CD4-positive, alpha-beta T cell (primary cell): ENCODE data around the gene CRIP1. TPM values are rescaled to one million over a fixed set of nuclear protein-coding genes. Genes with fewer than 3 reads are reported as not detected.

Experiments used
- ATAC-seq: fragments of 200-7000 bp; cut with Tn5 transposase; one replicate; pipeline ENCODE4 v1.10.0; 2022; ENCODE audit warnings: mild to moderate bottlenecking; ENCODE audit not compliant: poor library complexity
- CTCF ChIA-PET: fragments of 350-600 bp; sonication (Branson Sonifier 250); formaldehyde crosslinking; loops from one replicate; lab custom pipeline; 2021; ENCODE audit warnings: antibody characterized with exemption, inconsistent platforms; lab: Charles Lee
- POLR2A ChIA-PET: fragments of 350-600 bp; sonication (Branson Sonifier 250); formaldehyde crosslinking; loops from one replicate; lab custom pipeline; 2021; ENCODE audit warnings: antibody characterized with exemption, inconsistent platforms; lab: Charles Lee
- DNase-seq, 14 experiments: peaks; one replicate each; pipeline ENCODE4 v3.0.0-alpha.2; 2013 to 2020; ENCODE audit warnings: mixed read lengths in 2 of 14
- H3K27ac ChIP-seq, 2 donors: one replicate each; pipeline versions ENCODE4 v1.5.1 to v1.7.0; 2013; ENCODE audit warnings: low read length in 2 of 2, low read depth in 1 of 2, mild to moderate bottlenecking in 1 of 2
- H3K27me3 ChIP-seq, 2 experiments: 1 replicate in 1 of 2; 2 replicates in 1 of 2; pipeline versions ENCODE4 v1.6.1 to v1.7.0; 2013; ENCODE audit warnings: low read length in 2 of 2, control low read depth in 1 of 2, mild to moderate bottlenecking in 1 of 2, moderate library complexity in 1 of 2; ENCODE audit not compliant: insufficient read depth in 2 of 2, control insufficient read depth in 1 of 2
- H3K36me3 ChIP-seq: one replicate; pipeline ENCODE4 v1.6.1; 2013; ENCODE audit warnings: low read length, control low read depth; ENCODE audit not compliant: insufficient read depth
- H3K4me1 ChIP-seq: one replicate; pipeline ENCODE4 v1.6.1; 2013; ENCODE audit warnings: low read length, control low read depth; ENCODE audit not compliant: insufficient read depth
- H3K4me3 ChIP-seq: one replicate; pipeline ENCODE4 v1.5.1; 2013; ENCODE audit warnings: mild to moderate bottlenecking, low read length, moderate library complexity
- H3K9me3 ChIP-seq, 2 experiments: 1 replicate in 1 of 2; 2 replicates in 1 of 2; pipeline versions ENCODE4 v1.6.1 to v1.7.0; 2013; ENCODE audit warnings: low read length in 2 of 2, mild to moderate bottlenecking in 2 of 2, control low read depth in 1 of 2, moderate library complexity in 1 of 2; ENCODE audit not compliant: control insufficient read depth in 1 of 2, insufficient read depth in 1 of 2
- H3K27ac Mint-ChIP-seq: one replicate; pipeline ENCODE4 v1.8.0; 2020; ENCODE audit warnings: mixed read lengths
- H3K27me3 Mint-ChIP-seq: one replicate; pipeline ENCODE4 v1.8.0; 2021; ENCODE audit warnings: mixed read lengths
- H3K36me3 Mint-ChIP-seq: one replicate; pipeline ENCODE4 v1.8.0; 2021; ENCODE audit warnings: low read depth, mixed read lengths
- H3K4me1 Mint-ChIP-seq: one replicate; pipeline ENCODE4 v1.8.0; 2021; ENCODE audit warnings: low read depth, mixed read lengths
- H3K4me3 Mint-ChIP-seq: one replicate; pipeline ENCODE4 v1.8.0; 2020; ENCODE audit warnings: mild to moderate bottlenecking, mixed read lengths
- H3K9me3 Mint-ChIP-seq: one replicate; pipeline ENCODE4 v1.8.0; 2020; ENCODE audit warnings: mixed read lengths
- CTCF ChIP-seq: fragments of 200-600 bp; IDR thresholded peaks from one replicate; pipeline ENCODE4 v1.8.0; 2022; ENCODE audit warnings: antibody characterized with exemption, mild to moderate bottlenecking
- intact Hi-C, 2 experiments: fragments of 100-400 bp; cut with DNase I in 1 of 2; cut with micrococcal nuclease in 1 of 2; formaldehyde crosslinking; loops; one replicate each; pipeline versions ENCODE4 v1.15.1 to v1.9.0; 2023 to 2025; cut with DNase I, micrococcal nuclease
- total RNA-seq, 174 experiments: library from RNA in 2 of 174; stranded (reverse) in 2 of 174; gene quantifications; one replicate each; pipeline ENCODE4 v1.2.3 and lab custom pipeline; 2021 to 2026

Gene CRIP1
- total RNA-seq, 2 experiments from 2014 or later: 250 to 258 TPM

GRCh38 chr14:105508601-105509000 lies 21.9 kb downstream of the CRIP1 start:
- no peak overlapping the region for H3K27ac Mint-ChIP-seq
- no peaks in the 10 kb centered on the region for H3K4me1 ChIP-seq
- DNase-seq (peak in 1 of 14 experiments; percentile 17), ATAC-seq (no peak)
- TF ChIP-seq CTCF: no peak
- H3K9me3 Mint-ChIP-seq: no peaks in the 10 kb centered on the region
- H3K27ac ChIP-seq: no peak overlapping the region
- no peak overlapping the region for H3K4me3 Mint-ChIP-seq
- no peak overlapping the region for H3K4me3 ChIP-seq
- H3K36me3 Mint-ChIP-seq: no peaks in the 10 kb centered on the region
- intact Hi-C loops: no loop called here
- no peaks in the 10 kb centered on the region for H3K36me3 ChIP-seq
- ChIA-PET POLR2A (no interaction called here), CTCF (no interaction called here)
- no peaks in the 10 kb centered on the region for H3K9me3 ChIP-seq
- H3K27me3 ChIP-seq: peaks cover 14 to 17% of the 10 kb centered on the region in 2 experiments
- peaks cover 31% of the 10 kb centered on the region for H3K27me3 Mint-ChIP-seq
- H3K4me1 Mint-ChIP-seq: no peaks in the 10 kb centered on the region

- H3K9me3 Mint-ChIP-seq: no peaks in the 10 kb centered on the region
- ATAC-seq (no peak), DNase-seq (peak in 1 of 14 experiments; percentile 14)
- Histone ChIP-seq H3K27ac (no peak overlapping the region), H3K4me3 (no peak overlapping the region), H3K36me3 (no peaks in the 10 kb centered on the region), H3K4me1 (no peaks in the 10 kb centered on the region), H3K27me3 (peaks cover 11 to 21% of the 10 kb centered on the region in 2 experiments), H3K9me3 (no peaks in the 10 kb centered on the region)
- intact Hi-C loops: loop anchor here in 1 of 2 experiments (5.0 kb wide), 1 partner anchor 85 kb away; no protein-coding TSS in a partner anchor
- ChIA-PET CTCF (no interaction called here), POLR2A (no interaction called here)
- TF ChIP-seq CTCF: no peak
- no peak overlapping the region for H3K27ac Mint-ChIP-seq
- no peak overlapping the region for H3K4me3 Mint-ChIP-seq
- no peaks in the 10 kb centered on the region for H3K36me3 Mint-ChIP-seq
- no peaks in the 10 kb centered on the region for H3K4me1 Mint-ChIP-seq
- H3K27me3 Mint-ChIP-seq: peaks cover 56% of the 10 kb centered on the region
Observed at GRCh38 chr14:105517096-105517495, 30.4 kb downstream of the CRIP1 start.

GRCh38 chr14:105519946-105520698 lies 33.4 kb downstream of the CRIP1 start:
- Histone ChIP-seq H3K36me3 (no peaks in the 10 kb centered on the region), H3K4me1 (no peaks in the 10 kb centered on the region), H3K9me3 (no peaks in the 10 kb centered on the region), H3K27me3 (peaks cover 8 to 13% of the 10 kb centered on the region in 2 experiments), H3K4me3 (no peak overlapping the region), H3K27ac (no peak overlapping the region)
- H3K4me3 Mint-ChIP-seq: no peak overlapping the region
- H3K9me3 Mint-ChIP-seq: no peaks in the 10 kb centered on the region
- intact Hi-C loops: loop anchor here in 1 of 2 experiments (5.0 kb wide), 1 partner anchor 88 kb away; no protein-coding TSS in a partner anchor
- no peak for TF ChIP-seq CTCF
- H3K36me3 Mint-ChIP-seq: no peaks in the 10 kb centered on the region
- no peaks in the 10 kb centered on the region for H3K4me1 Mint-ChIP-seq
- ChIA-PET CTCF (no interaction called here), POLR2A (no interaction called here)
- ATAC-seq (no peak), DNase-seq (no peak)
- no peak overlapping the region for H3K27ac Mint-ChIP-seq
- peaks cover 57% of the 10 kb centered on the region for H3K27me3 Mint-ChIP-seq
